Endothelial cell (in vitro differentiated cells): ENCODE data around the gene NEK4. TPM values are rescaled to one million over a fixed set of nuclear protein-coding genes. Genes with fewer than 3 reads are reported as not detected.
A peak's percentile ranks its signal among the peaks of the same experiment; 100 is the strongest.

ENCODE experiments used
- DNase-seq: peaks from one replicate; pipeline ENCODE4 v3.0.0; 2021; ENCODE audit warnings: low spot score
- H3K27ac Mint-ChIP-seq: one replicate; pipeline ENCODE4 v1.8.0; 2021; ENCODE audit warnings: mixed read lengths, inconsistent platforms; ENCODE audit not compliant: unreplicated experiment
- H3K27me3 Mint-ChIP-seq: one replicate; pipeline ENCODE4 v1.8.0; 2021; ENCODE audit warnings: mild to moderate bottlenecking, moderate library complexity, mixed read lengths, inconsistent platforms; ENCODE audit not compliant: unreplicated experiment
- H3K36me3 Mint-ChIP-seq: one replicate; pipeline ENCODE4 v1.8.0; 2021; ENCODE audit warnings: mild to moderate bottlenecking, low read depth, mixed read lengths, inconsistent platforms; ENCODE audit not compliant: unreplicated experiment
- H3K4me1 Mint-ChIP-seq: one replicate; pipeline ENCODE4 v1.8.0; 2021; ENCODE audit warnings: mild to moderate bottlenecking, mixed read lengths, inconsistent platforms; ENCODE audit not compliant: unreplicated experiment
- H3K4me3 Mint-ChIP-seq: one replicate; pipeline ENCODE4 v1.8.0; 2021; ENCODE audit warnings: mild to moderate bottlenecking, mixed read lengths, inconsistent platforms; ENCODE audit not compliant: unreplicated experiment
- H3K9me3 Mint-ChIP-seq: one replicate; pipeline ENCODE4 v1.8.0; 2021; ENCODE audit warnings: mixed read lengths, inconsistent platforms; ENCODE audit not compliant: unreplicated experiment
- total RNA-seq: library from RNA; stranded (reverse); fragmentation: NEBNext Ultra II Directional; extraction: Animal tissue kit (Norgen Biotek cat#: 25700); gene quantifications from one replicate; pipeline ENCODE4 v1.2.1, GENCODE V29; 2021; ENCODE audit not compliant: unreplicated experiment
- TF ChIP-seq, protein P1 (sequence below): fragments of 200-600 bp; sonication (generic); IDR thresholded peaks from one replicate; pipeline ENCODE4 v1.5.0; 2021; ENCODE audit warnings: antibody characterized with exemption; ENCODE audit not compliant: unreplicated experiment

NEK4 gene
- total RNA-seq, 1 donor from 2014 or later: 16.9 TPM

DNA sequence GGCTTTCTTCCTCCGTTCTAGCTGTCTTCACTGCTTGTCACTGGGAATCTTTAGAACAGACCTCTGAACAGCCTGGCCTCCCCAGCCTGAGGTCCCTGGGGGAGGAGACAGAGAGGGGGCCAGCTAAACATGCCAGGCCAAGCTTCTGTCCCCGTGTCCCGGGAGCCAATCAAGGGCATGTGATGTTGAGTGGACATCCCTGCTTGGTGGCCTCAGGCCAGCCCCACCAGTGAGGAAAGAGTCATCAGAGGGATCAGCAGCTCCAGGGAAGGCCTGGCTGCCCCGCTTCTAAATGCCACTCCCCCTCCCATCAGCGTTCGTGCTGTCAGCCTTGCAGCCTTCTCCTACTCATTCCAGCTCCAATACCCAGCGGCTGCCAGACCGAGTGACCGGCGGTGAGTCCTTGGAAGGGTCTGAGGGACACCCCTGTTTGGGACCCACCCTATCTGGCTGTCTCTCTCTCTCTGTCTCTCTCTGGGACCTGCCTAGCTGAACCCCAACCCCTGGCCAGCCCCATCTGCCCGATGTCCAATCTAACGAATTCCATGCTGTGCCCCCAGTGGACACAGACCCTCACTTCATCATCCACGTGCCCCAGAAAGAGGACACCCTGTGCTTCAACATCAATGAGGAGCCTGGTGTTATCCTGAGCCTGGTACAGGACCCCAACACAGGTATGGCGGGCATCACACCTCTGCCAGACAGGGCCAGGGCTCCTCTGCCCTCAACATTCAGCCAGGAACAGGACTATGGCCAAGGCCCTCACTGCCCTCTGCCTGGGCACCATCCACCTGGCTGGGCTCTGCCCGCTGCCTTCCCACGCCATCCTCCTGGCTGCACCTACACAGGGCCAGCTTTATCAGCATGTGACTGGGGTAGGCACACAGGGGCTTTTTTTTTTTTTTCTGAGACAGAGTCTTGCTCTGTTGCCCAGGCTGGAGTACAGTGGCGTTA lies 17.2 kb upstream of the NEK4 start:
- Mint-ChIP-seq H3K4me3 (no peak overlapping the region), H3K27ac (no peak overlapping the region), H3K9me3 (no peaks in the 10 kb centered on the region), H3K36me3 (no peaks in the 10 kb centered on the region), H3K4me1 (peaks cover 2% of the 10 kb centered on the region), H3K27me3 (peaks cover 6% of the 10 kb centered on the region)
- TF ChIP-seq, protein P1, sequence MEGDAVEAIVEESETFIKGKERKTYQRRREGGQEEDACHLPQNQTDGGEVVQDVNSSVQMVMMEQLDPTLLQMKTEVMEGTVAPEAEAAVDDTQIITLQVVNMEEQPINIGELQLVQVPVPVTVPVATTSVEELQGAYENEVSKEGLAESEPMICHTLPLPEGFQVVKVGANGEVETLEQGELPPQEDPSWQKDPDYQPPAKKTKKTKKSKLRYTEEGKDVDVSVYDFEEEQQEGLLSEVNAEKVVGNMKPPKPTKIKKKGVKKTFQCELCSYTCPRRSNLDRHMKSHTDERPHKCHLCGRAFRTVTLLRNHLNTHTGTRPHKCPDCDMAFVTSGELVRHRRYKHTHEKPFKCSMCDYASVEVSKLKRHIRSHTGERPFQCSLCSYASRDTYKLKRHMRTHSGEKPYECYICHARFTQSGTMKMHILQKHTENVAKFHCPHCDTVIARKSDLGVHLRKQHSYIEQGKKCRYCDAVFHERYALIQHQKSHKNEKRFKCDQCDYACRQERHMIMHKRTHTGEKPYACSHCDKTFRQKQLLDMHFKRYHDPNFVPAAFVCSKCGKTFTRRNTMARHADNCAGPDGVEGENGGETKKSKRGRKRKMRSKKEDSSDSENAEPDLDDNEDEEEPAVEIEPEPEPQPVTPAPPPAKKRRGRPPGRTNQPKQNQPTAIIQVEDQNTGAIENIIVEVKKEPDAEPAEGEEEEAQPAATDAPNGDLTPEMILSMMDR: no peak
- DNase-seq: no peak

DNA sequence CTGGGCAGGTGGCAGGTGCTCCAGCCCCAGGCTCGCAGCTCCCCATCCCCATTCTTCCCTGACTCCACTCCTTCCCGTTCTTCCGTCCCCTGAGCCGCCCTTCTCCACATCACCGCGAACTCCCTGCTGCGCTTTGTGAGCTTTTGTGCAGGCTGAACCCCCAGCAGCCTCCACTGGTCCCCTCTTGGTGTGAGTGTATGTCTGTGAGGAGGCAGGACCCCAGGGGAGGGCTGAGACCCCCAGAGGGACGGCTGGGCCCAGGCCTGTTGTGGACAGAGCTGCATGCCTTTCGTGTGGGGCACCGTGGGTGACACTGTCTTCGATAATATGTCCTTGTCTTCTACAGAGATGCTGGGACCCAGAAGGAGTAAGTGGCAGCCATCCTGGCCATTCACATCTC lies 16.5 kb upstream of the NEK4 start:
- TF ChIP-seq, protein P1: no peak
- Mint-ChIP-seq H3K4me1 (peaks cover 4% of the 10 kb centered on the region), H3K9me3 (no peaks in the 10 kb centered on the region), H3K36me3 (no peaks in the 10 kb centered on the region), H3K27me3 (peaks cover 4% of the 10 kb centered on the region), H3K27ac (peak overlapping the region; percentile 48), H3K4me3 (no peak overlapping the region)
- DNase-seq: no peak

DNA sequence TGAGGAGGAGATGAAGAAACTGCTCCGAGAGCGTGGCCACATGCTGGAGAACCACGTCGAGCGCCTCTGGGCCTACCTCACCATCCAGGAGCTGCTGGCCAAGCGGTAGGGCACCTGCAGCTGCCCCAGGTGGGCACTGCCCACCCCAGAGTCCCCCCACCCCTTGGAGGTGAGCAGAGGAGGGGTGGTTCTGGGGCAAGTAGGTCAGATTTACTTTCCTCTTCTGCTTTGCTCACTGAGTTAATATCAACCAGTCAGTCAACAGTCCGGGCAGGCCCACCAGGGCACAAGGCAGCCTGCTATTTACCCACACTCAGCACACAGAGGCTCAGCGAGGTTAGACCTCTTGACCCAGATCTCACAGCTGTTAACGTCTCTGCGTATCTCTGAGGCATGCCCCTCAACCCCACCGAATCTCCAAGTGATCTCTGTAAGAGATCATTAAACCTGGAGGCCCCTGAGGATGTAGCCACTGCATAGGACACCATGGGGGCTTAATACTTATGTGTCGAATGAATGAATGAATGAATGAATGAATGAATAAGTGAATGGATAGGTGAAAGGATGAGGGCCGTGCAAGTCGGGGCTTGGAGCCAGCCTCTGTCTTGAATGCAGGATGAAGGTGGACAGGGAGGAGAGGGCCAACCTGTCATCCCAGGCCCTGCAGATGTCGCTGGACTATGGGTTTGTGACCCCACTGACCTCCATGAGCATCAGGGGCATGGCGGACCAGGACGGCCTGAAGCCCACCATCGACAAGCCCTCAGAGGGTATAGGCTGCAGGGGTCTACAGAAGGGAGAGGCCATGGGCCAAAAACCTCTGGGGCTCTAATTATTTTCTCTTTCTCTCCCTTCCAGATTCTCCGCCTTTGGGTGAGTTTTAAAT lies 15.8 kb upstream of the NEK4 start:
- no peaks in the 10 kb centered on the region for H3K36me3 Mint-ChIP-seq
- H3K27ac Mint-ChIP-seq: peak overlapping the region; percentile 48
- no peaks in the 10 kb centered on the region for H3K9me3 Mint-ChIP-seq
- TF ChIP-seq, protein P1: no peak
- H3K4me3 Mint-ChIP-seq: no peak overlapping the region
- no peak for DNase-seq
- H3K4me1 Mint-ChIP-seq: peaks cover 6% of the 10 kb centered on the region
- H3K27me3 Mint-ChIP-seq: peaks cover 4% of the 10 kb centered on the region

DNA sequence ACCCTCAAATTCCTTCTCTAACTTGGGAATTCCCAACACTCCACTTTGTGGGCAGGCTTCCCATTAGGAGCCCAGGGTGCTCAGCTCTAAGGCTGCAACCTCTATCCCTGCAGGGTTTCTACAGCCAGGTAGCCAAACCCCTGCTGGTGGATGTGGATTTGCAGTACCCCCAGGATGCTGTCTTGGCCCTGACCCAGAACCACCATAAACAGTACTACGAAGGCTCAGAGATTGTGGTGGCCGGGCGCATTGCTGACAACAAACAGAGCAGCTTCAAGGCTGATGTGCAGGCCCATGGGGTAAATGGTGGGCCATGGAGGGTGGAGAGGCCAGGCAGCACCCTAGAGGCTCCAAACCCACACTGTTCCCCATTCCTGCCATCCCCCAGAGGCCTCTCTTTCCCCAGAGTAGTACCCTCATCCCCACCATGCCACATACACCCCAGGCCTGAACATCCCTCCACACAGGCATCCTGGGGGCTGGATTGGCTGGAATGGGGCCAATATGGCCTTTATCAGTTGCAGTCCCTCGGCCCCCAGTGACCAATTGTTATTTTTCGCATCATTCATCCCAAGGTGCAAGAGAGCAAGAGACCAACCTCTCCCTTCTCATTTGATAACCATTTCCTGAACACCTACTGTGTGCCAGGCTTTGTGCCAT lies 14.3 kb upstream of the NEK4 start:
- H3K27ac Mint-ChIP-seq: no peak overlapping the region
- DNase-seq: no peak
- H3K4me3 Mint-ChIP-seq: no peak overlapping the region
- peaks cover 6% of the 10 kb centered on the region for H3K4me1 Mint-ChIP-seq
- H3K27me3 Mint-ChIP-seq: peaks cover 4% of the 10 kb centered on the region
- no peaks in the 10 kb centered on the region for H3K9me3 Mint-ChIP-seq
- TF ChIP-seq, protein P1: no peak
- no peaks in the 10 kb centered on the region for H3K36me3 Mint-ChIP-seq
